ENCODE results near the gene AGPAT3.

DNA sequence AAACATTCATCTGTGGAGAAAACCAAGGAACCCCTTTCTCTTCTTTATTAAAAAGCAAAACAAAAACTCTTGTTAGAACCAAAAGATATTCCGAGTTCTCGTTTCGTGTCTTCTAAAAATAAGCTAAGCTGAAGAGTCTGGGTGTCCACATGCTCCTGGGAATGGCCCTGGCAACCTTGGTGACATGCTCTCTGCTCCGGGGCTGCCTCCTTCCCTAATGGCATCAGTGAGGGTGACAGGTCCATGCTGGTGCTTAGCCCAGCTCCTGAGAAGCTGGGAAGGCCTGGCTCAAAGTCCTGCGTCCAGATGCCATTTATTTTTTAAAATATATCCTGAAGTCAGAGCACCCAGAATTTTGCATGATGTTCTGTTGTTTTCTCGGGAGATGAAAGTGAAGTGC, 122.5 kb downstream of the AGPAT3 start:
- TF ChIP-seq POLR2A (IDR thresholded peaks at IDR 0.05), result no peak
- TF ChIP-seq, protein P1, sequence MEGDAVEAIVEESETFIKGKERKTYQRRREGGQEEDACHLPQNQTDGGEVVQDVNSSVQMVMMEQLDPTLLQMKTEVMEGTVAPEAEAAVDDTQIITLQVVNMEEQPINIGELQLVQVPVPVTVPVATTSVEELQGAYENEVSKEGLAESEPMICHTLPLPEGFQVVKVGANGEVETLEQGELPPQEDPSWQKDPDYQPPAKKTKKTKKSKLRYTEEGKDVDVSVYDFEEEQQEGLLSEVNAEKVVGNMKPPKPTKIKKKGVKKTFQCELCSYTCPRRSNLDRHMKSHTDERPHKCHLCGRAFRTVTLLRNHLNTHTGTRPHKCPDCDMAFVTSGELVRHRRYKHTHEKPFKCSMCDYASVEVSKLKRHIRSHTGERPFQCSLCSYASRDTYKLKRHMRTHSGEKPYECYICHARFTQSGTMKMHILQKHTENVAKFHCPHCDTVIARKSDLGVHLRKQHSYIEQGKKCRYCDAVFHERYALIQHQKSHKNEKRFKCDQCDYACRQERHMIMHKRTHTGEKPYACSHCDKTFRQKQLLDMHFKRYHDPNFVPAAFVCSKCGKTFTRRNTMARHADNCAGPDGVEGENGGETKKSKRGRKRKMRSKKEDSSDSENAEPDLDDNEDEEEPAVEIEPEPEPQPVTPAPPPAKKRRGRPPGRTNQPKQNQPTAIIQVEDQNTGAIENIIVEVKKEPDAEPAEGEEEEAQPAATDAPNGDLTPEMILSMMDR (IDR thresholded peaks at IDR 0.05), result no peak
- no peak for TF ChIP-seq EP300 (IDR thresholded peaks at IDR 0.05)

All from ovary (tissue), 3 donors.